H9 (cell line): Measurements from ENCODE around the gene TLR8. TPM values are rescaled to one million over a fixed set of nuclear protein-coding genes. Genes with fewer than 3 reads are reported as not detected.

Source experiments
- DNase-seq: peaks from one replicate; pipeline ENCODE4 v3.0.0-alpha.2; 2017
- H2AFZ ChIP-seq: one replicate; pipeline ENCODE4 v1.6.1; 2013; ENCODE audit warnings: mild to moderate bottlenecking, low read length, control low read depth, moderate library complexity
- H2AK5ac ChIP-seq: 2 replicates; pipeline ENCODE4 v1.6.1; 2013; ENCODE audit warnings: low read length, control low read depth, mixed read lengths; ENCODE audit not compliant: insufficient read length
- H2BK120ac ChIP-seq: one replicate; pipeline ENCODE4 v1.6.1; 2013; ENCODE audit warnings: low read depth, mild to moderate bottlenecking, low read length, control low read depth, inconsistent platforms; ENCODE audit not compliant: poor library complexity, severe bottlenecking
- H2BK12ac ChIP-seq: 2 replicates; pipeline ENCODE4 v1.6.1; 2013; ENCODE audit warnings: low read length, control low read depth, mixed read lengths, low read depth; ENCODE audit not compliant: insufficient read length
- H2BK15ac ChIP-seq: 2 replicates; pipeline ENCODE4 v1.6.1; 2013; ENCODE audit warnings: low read depth, low read length, control low read depth
- H2BK20ac ChIP-seq: one replicate; pipeline ENCODE4 v1.6.1; 2013; ENCODE audit warnings: low read depth, mild to moderate bottlenecking, low read length, control low read depth, inconsistent platforms; ENCODE audit not compliant: poor library complexity, severe bottlenecking
- H2BK5ac ChIP-seq: 2 replicates; pipeline ENCODE4 v1.6.1; 2013; ENCODE audit warnings: low read length, control low read depth, mixed read lengths; ENCODE audit not compliant: insufficient read length
- H3K14ac ChIP-seq: 2 replicates; pipeline ENCODE4 v1.6.1; 2013; ENCODE audit warnings: low read length, control low read depth; ENCODE audit not compliant: insufficient read depth
- H3K18ac ChIP-seq: 2 replicates; pipeline ENCODE4 v1.6.1; 2013; ENCODE audit warnings: low read depth, mild to moderate bottlenecking, mixed read lengths, low read length, control low read depth; ENCODE audit not compliant: insufficient read length
- H3K23ac ChIP-seq: 2 replicates; pipeline ENCODE4 v1.6.1; 2013; ENCODE audit warnings: low read length, control low read depth, mixed read lengths, low read depth; ENCODE audit not compliant: insufficient read length
- H3K23me2 ChIP-seq: 2 replicates; pipeline ENCODE4 v1.6.1; 2013; ENCODE audit warnings: low read depth, mild to moderate bottlenecking, mixed read lengths, low read length, control low read depth; ENCODE audit not compliant: insufficient read length, poor library complexity, severe bottlenecking
- H3K27ac ChIP-seq: 2 replicates; pipeline ENCODE4 v1.5.1; 2013; ENCODE audit warnings: low read length, control low read depth, mixed read lengths, low read depth; ENCODE audit not compliant: insufficient read length
- H3K27me3 ChIP-seq: 2 replicates; pipeline ENCODE4 v1.6.1; 2013; ENCODE audit warnings: low read length, control low read depth, inconsistent platforms; ENCODE audit not compliant: insufficient read depth
- H3K4ac ChIP-seq: 2 replicates; pipeline ENCODE4 v1.6.1; 2013; ENCODE audit warnings: low read depth, mild to moderate bottlenecking, control low read depth, inconsistent platforms, low read length, moderate library complexity
- H3K4me1 ChIP-seq: 2 replicates; pipeline ENCODE4 v1.6.1; 2013; ENCODE audit warnings: low read length, control low read depth, inconsistent platforms; ENCODE audit not compliant: insufficient read depth
- H3K4me2 ChIP-seq: 2 replicates; pipeline ENCODE4 v1.6.1; 2013; ENCODE audit warnings: low read length, control low read depth, mixed read lengths; ENCODE audit not compliant: insufficient read length, insufficient read depth
- H3K56ac ChIP-seq: 2 replicates; pipeline ENCODE4 v1.6.1; 2013; ENCODE audit warnings: low read depth, mild to moderate bottlenecking, mixed read lengths, low read length, control low read depth; ENCODE audit not compliant: insufficient read length
- H3K79me1 ChIP-seq: 2 replicates; pipeline ENCODE4 v1.6.1; 2013; ENCODE audit warnings: low read depth, mild to moderate bottlenecking, moderate library complexity, low read length, control low read depth, inconsistent platforms; ENCODE audit not compliant: insufficient read depth, poor library complexity, severe bottlenecking
- H3K79me2 ChIP-seq: 2 replicates; pipeline ENCODE4 v1.6.1; 2013; ENCODE audit warnings: low read length, control low read depth, inconsistent platforms; ENCODE audit not compliant: insufficient read depth
- H3K9ac ChIP-seq: 2 replicates; pipeline ENCODE4 v1.6.1; 2013; ENCODE audit warnings: low read length, control low read depth, mixed read lengths; ENCODE audit not compliant: insufficient read length; ENCODE audit errors: extremely low read depth
- H3K9me3 ChIP-seq: one replicate; pipeline ENCODE4 v1.6.1; 2013; ENCODE audit warnings: low read depth, low read length, inconsistent platforms; ENCODE audit not compliant: control insufficient read depth
- H3T11ph ChIP-seq: one replicate; pipeline ENCODE4 v1.6.1; 2013; ENCODE audit warnings: mild to moderate bottlenecking, low read length, control low read depth, inconsistent platforms
- H4K20me1 ChIP-seq: one replicate; pipeline ENCODE4 v1.6.1; 2013; ENCODE audit not compliant: control insufficient read depth, insufficient read length, insufficient read depth
- H4K5ac ChIP-seq: 2 replicates; pipeline ENCODE4 v1.6.1; 2013; ENCODE audit warnings: low read depth, mild to moderate bottlenecking, mixed read lengths, low read length, control low read depth; ENCODE audit not compliant: insufficient read length
- H4K8ac ChIP-seq: replicated peaks from 2 replicates; pipeline ENCODE4 v1.6.1; 2013; ENCODE audit warnings: low read length, control low read depth, mixed read lengths, low read depth; ENCODE audit not compliant: insufficient read length
- H4K91ac ChIP-seq: 2 replicates; pipeline ENCODE4 v1.6.1; 2013; ENCODE audit warnings: low read depth, mild to moderate bottlenecking, moderate library complexity, mixed read lengths, low read length, control low read depth; ENCODE audit not compliant: insufficient read length
- H3K27ac Mint-ChIP-seq, 3 experiments: 2 replicates in 2 of 3; 3 replicates in 1 of 3; pipeline ENCODE4 v1.8.0; 2020 to 2021; ENCODE audit warnings: mixed read lengths in 3 of 3, mild to moderate bottlenecking in 1 of 3, moderate library complexity in 1 of 3
- H3K27me3 Mint-ChIP-seq: 2 replicates; pipeline ENCODE4 v1.8.0; 2021; ENCODE audit warnings: low read depth, mild to moderate bottlenecking, moderate library complexity, mixed read lengths
- H3K36me3 Mint-ChIP-seq, 3 experiments: 2 replicates in 2 of 3; 3 replicates in 1 of 3; pipeline ENCODE4 v1.8.0; 2020 to 2021; ENCODE audit warnings: low read depth in 3 of 3, mixed read lengths in 3 of 3; ENCODE audit not compliant: insufficient read depth in 1 of 3
- H3K4me1 Mint-ChIP-seq, 2 experiments: 2 replicates each; pipeline ENCODE4 v1.8.0; 2020; ENCODE audit warnings: mixed read lengths in 2 of 2
- H3K4me3 Mint-ChIP-seq, 2 experiments: 2 replicates in 1 of 2; 3 replicates in 1 of 2; pipeline ENCODE4 v1.8.0; 2020 to 2021; ENCODE audit warnings: mild to moderate bottlenecking in 2 of 2, mixed read lengths in 2 of 2, moderate library complexity in 1 of 2
- H3K9me3 Mint-ChIP-seq, 2 experiments: 2 replicates in 1 of 2; 3 replicates in 1 of 2; pipeline ENCODE4 v1.8.0; 2020; ENCODE audit warnings: mild to moderate bottlenecking in 2 of 2, mixed read lengths in 2 of 2, moderate library complexity in 1 of 2
- WGBS: extraction: QIAGEN DNeasy Blood & Tissue Kit; methylation state at CpG from one replicate; pipeline ENCODE4 v1.1.7; 2013; ENCODE audit warnings: missing lambda C conversion rate, low lambda C conversion rate, mixed read lengths; ENCODE audit not compliant: insufficient read length; ENCODE audit errors: extremely low coverage; 5-methylcytosine and 5-hydroxymethylcytosine counted together
- total RNA-seq: library from RNA; stranded (reverse); gene quantifications from 2 replicates; pipeline ENCODE4 v1.2.1, GENCODE V29; 2021
- TF ChIP-seq, protein P1 (sequence below): fragments of 200-600 bp; sonication (generic); conservative IDR thresholded peaks from 3 replicates; pipeline ENCODE4 v1.8.0; 2021; ENCODE audit warnings: antibody characterized with exemption, mild to moderate bottlenecking

Gene TLR8
- total RNA-seq, 1 experiment from 2014 or later = not detected

DNA sequence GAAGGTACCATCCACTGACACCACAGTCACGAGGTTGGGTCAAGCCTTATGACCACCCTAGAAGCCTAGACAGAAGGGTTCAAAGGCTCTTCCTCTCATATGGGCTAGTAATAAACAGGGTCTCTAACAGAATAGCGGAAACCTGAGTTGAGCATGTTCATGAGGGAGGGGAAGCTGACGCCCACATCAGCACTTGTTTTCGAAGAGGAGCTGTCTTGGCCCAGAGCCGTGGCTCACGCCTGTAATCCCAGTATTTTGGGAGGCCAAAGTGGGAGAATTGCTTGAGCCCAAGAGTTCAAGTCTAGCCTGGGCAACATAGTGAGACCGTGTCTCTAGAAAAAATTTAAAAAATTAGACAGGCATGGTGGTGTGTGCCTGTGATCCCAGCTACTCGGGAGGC is 47.0 kb downstream of the TLR8 start:
- TF ChIP-seq, protein P1, sequence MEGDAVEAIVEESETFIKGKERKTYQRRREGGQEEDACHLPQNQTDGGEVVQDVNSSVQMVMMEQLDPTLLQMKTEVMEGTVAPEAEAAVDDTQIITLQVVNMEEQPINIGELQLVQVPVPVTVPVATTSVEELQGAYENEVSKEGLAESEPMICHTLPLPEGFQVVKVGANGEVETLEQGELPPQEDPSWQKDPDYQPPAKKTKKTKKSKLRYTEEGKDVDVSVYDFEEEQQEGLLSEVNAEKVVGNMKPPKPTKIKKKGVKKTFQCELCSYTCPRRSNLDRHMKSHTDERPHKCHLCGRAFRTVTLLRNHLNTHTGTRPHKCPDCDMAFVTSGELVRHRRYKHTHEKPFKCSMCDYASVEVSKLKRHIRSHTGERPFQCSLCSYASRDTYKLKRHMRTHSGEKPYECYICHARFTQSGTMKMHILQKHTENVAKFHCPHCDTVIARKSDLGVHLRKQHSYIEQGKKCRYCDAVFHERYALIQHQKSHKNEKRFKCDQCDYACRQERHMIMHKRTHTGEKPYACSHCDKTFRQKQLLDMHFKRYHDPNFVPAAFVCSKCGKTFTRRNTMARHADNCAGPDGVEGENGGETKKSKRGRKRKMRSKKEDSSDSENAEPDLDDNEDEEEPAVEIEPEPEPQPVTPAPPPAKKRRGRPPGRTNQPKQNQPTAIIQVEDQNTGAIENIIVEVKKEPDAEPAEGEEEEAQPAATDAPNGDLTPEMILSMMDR = no peak

More for the DNA sequence above, 47.0 kb downstream of the TLR8 start:
- no peak overlapping the region for H2BK20ac ChIP-seq
- no peak for DNase-seq
- no peak overlapping the region for H2BK5ac ChIP-seq
- H4K91ac ChIP-seq = no peak overlapping the region
- Mint-ChIP-seq H3K9me3 (peaks cover 67% of the 10 kb centered on the region in 2 experiments), H3K4me1 (peaks cover 8 to 9% of the 10 kb centered on the region in 2 experiments; a peak in 3 of 4 replicates), H3K27me3 (peaks cover 1% of the 10 kb centered on the region), H3K36me3 (peaks cover 0 to 8% (median 5%) of the 10 kb centered on the region in 3 experiments; a peak in 5 of 7 replicates), H3K27ac (no peak overlapping the region), H3K4me3 (no peak overlapping the region)
- H3K56ac ChIP-seq = no peak overlapping the region
- no peak overlapping the region for H3K4ac ChIP-seq
- H2BK15ac ChIP-seq = no peak overlapping the region
- H3K23ac ChIP-seq = no peak overlapping the region
- H3T11ph ChIP-seq = no peak overlapping the region
- H3K9ac ChIP-seq = no peak overlapping the region
- H3K4me1 ChIP-seq = peaks cover 2% of the 10 kb centered on the region; the same call in 1 of the 2 replicates
- H3K79me1 ChIP-seq = no peaks in the 10 kb centered on the region
- H3K14ac ChIP-seq = no peak overlapping the region
- H3K4me2 ChIP-seq = no peak overlapping the region
- no peak overlapping the region for H3K27ac ChIP-seq
- H4K20me1 ChIP-seq = no peaks in the 10 kb centered on the region
- no peak overlapping the region for H4K5ac ChIP-seq
- H2AFZ ChIP-seq = no peak overlapping the region
- no peak overlapping the region for H2AK5ac ChIP-seq
- H2BK120ac ChIP-seq = no peak overlapping the region
- no peaks in the 10 kb centered on the region for H3K9me3 ChIP-seq
- no peaks in the 10 kb centered on the region for H3K79me2 ChIP-seq
- no CpG with 5 or more reads among the region's 8 CpGs for WGBS
- no peak overlapping the region for H3K18ac ChIP-seq
- H3K27me3 ChIP-seq = no peaks in the 10 kb centered on the region
- H4K8ac ChIP-seq = no peak overlapping the region
- H3K23me2 ChIP-seq = no peaks in the 10 kb centered on the region
- no peak overlapping the region for H2BK12ac ChIP-seq
